ENCODE results near the gene NFE2L1. TPM values are rescaled to one million over a fixed set of nuclear protein-coding genes. Genes with fewer than 3 reads are reported as not detected.
A peak's percentile ranks its signal among the peaks of the same experiment; 100 is the strongest.

NFE2L1 gene
- total RNA-seq, 4 donors from 2014 or later: 622 to 1,180 (median 1,000) TPM

DNA sequence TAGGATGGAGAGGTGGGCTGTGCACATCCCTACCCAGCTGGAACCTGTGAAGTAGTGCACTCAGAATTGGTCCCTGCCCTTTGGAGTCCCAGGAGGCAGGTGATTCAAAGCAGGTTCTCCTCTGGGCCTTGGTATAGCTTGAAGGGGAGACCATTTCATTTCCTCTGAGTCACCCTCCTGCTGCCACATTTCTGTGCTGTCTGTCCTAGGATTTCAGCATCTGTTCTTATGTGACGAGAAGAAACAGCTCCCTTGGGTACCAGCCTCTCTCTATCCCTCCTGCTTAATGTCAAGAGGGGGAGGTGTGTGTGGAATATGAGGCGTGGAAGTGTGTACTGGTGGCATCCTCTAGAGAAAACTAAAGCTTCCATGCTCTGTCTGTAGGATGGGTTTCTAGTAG is 5.0 kb upstream of the NFE2L1 start:
- no peaks in the 10 kb centered on the region for H3K27me3 ChIP-seq
- no peak for TF ChIP-seq POLR2A (IDR thresholded peaks at IDR 0.05)
- TF ChIP-seq, protein P1, sequence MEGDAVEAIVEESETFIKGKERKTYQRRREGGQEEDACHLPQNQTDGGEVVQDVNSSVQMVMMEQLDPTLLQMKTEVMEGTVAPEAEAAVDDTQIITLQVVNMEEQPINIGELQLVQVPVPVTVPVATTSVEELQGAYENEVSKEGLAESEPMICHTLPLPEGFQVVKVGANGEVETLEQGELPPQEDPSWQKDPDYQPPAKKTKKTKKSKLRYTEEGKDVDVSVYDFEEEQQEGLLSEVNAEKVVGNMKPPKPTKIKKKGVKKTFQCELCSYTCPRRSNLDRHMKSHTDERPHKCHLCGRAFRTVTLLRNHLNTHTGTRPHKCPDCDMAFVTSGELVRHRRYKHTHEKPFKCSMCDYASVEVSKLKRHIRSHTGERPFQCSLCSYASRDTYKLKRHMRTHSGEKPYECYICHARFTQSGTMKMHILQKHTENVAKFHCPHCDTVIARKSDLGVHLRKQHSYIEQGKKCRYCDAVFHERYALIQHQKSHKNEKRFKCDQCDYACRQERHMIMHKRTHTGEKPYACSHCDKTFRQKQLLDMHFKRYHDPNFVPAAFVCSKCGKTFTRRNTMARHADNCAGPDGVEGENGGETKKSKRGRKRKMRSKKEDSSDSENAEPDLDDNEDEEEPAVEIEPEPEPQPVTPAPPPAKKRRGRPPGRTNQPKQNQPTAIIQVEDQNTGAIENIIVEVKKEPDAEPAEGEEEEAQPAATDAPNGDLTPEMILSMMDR (IDR thresholded peaks at IDR 0.05 in 4 of 5, conservative IDR thresholded peaks at IDR 0.05 in 1 of 5): no peak
- no peaks in the 10 kb centered on the region for H3K36me3 ChIP-seq
- DNase-seq: no peak
- no peak overlapping the region for H3K4me3 ChIP-seq
- H3K4me1 ChIP-seq: peaks cover 24 to 34% of the 10 kb centered on the region in 2 donors
- peak overlapping the region in 3 of 4 donors; percentile 14 to 99 (median 41) for H3K27ac ChIP-seq
- in situ Hi-C loops (cut with MboI; ENCODE audit: low sequenced_read_pairs in 4 of 4): no loop called here
- no peak for ATAC-seq
- no peaks in the 10 kb centered on the region for H3K9me3 ChIP-seq
- intact Hi-C loops (cut with DNase I; ENCODE audit: low total_unique reads): no loop called here

DNA sequence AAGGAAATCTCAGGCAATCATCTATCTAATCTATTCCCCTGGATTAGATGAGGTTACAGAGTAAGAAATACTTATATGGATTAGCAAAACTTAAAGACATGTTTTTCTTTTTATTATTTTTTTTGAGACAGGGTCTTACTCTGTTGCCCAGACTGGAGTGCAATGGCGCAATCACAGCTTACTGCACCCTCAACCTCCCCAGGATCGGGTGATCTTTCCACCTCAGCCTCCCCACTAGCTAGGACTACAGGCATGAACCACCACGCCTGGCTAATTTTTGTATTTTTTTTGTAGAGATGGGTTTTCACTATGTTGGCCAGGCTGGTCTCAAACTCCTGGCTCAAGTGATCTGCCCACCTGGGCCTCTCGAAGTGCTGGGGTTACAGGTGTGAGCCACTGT is 3.3 kb upstream of the NFE2L1 start:
- no peak for DNase-seq

DNA sequence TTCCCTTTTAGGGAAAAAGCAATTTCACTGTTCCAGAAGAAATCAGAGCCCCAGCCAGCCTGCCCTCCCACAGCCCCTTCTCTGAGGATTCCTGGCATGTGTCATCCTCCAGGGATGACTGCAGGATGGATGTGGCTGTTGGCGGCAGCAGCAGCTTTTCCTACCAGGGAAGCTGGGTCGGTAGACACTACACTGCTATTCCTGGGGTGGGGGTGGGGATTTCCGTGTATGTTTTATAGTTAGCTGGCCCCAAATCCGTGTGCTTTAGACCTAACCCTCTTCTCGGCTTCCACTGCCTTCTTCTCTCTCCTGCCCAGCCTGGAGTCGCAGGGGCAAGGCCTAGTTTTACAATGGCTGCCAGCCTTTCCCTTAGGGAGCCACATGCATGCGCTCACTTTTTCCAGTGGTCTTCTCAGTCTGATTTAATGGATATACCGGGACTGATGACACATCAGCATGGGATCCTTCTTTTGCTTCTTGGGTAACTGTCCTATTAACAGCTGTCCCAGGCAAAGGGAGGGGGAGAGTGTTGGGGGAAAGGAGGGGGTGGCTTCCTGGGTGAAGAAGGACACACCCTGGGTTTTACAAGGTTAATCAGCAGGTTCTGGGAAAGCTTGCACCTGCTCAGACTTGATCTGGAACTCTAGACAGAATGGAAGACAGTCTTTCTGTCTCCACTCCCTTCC is 2.7 kb upstream of the NFE2L1 start:
- in situ Hi-C loops (cut with MboI; ENCODE audit: low sequenced_read_pairs in 4 of 4): no loop called here
- Histone ChIP-seq H3K27ac (peak overlapping the region; percentile 96 to 99 (median 97)), H3K36me3 (no peaks in the 10 kb centered on the region), H3K27me3 (no peaks in the 10 kb centered on the region), H3K9me3 (no peaks in the 10 kb centered on the region), H3K4me3 (peak overlapping the region in 2 of 4 donors; percentile 16 to 84), H3K4me1 (peaks cover 27 to 39% of the 10 kb centered on the region in 2 donors)
- TF ChIP-seq, protein P1 (IDR thresholded peaks at IDR 0.05 in 4 of 5, conservative IDR thresholded peaks at IDR 0.05 in 1 of 5): no peak
- peak; percentile 82 to 83 for TF ChIP-seq POLR2A (IDR thresholded peaks at IDR 0.05)
- ATAC-seq (peak; percentile 62 to 68), DNase-seq (peak; percentile 88 to 95)
- intact Hi-C loops (cut with DNase I; ENCODE audit: low total_unique reads): loop anchor here (1.0 kb wide), 1 partner anchor 214 kb away; the partner anchor contains the start of genes LRRC46 and MRPL10

More for the DNA sequence above, 3.3 kb upstream of the NFE2L1 start:
- H3K4me3 ChIP-seq: no peak overlapping the region
- no peaks in the 10 kb centered on the region for H3K36me3 ChIP-seq
- H3K27ac ChIP-seq: peak overlapping the region; percentile 96 to 99 (median 97)
- TF ChIP-seq, protein P1 (IDR thresholded peaks at IDR 0.05 in 4 of 5, conservative IDR thresholded peaks at IDR 0.05 in 1 of 5): no peak
- no peak for TF ChIP-seq POLR2A (IDR thresholded peaks at IDR 0.05)
- H3K4me1 ChIP-seq: peaks cover 23 to 34% of the 10 kb centered on the region in 2 donors
- in situ Hi-C loops (cut with MboI; ENCODE audit: low sequenced_read_pairs in 4 of 4) (no loop called here), intact Hi-C loops (cut with DNase I; ENCODE audit: low total_unique reads) (no loop called here)
- H3K27me3 ChIP-seq: no peaks in the 10 kb centered on the region
- no peak for ATAC-seq
- H3K9me3 ChIP-seq: no peaks in the 10 kb centered on the region

DNA sequence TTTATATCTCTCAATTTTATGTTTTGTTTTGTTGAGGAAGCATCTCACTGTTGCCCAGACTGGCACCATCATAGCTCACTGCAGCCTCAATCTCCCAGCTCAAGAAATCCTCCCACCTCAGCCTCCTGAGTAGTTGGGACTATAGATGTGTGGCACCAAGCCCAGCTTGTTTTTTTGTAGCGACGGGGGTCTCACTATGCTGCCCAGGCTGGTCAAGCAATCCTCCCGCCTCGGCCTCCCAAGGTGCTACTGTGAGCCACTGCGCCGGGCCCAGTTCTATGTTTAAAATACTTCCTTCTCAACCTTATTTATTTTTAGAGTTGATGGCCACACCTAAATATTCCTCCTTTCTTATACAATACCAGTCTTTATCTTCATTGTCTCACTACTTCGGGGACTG is 1.9 kb upstream of the NFE2L1 start:
- TF ChIP-seq POLR2A (IDR thresholded peaks at IDR 0.05): no peak
- TF ChIP-seq, protein P1 (IDR thresholded peaks at IDR 0.05 in 4 of 5, conservative IDR thresholded peaks at IDR 0.05 in 1 of 5): no peak
- H3K36me3 ChIP-seq: peaks cover 0 to 7% of the 10 kb centered on the region in 2 donors
- peak overlapping the region; percentile 96 to 99 (median 97) for H3K27ac ChIP-seq
- intact Hi-C loops (cut with DNase I; ENCODE audit: low total_unique reads) (loop anchor here (1.0 kb wide), 1 partner anchor 215 kb away; the partner anchor contains the start of genes LRRC46 and MRPL10), in situ Hi-C loops (cut with MboI; ENCODE audit: low sequenced_read_pairs in 4 of 4) (no loop called here)
- peak overlapping the region; percentile 73 to 84 (median 82) for H3K4me3 ChIP-seq
- H3K4me1 ChIP-seq: peaks cover 35 to 45% of the 10 kb centered on the region in 2 donors
- no peaks in the 10 kb centered on the region for H3K27me3 ChIP-seq
- ATAC-seq (no peak), DNase-seq (no peak)
- H3K9me3 ChIP-seq: no peaks in the 10 kb centered on the region
